H1 (cell line): Measurements from ENCODE around the gene FTL. TPM values are rescaled to one million over a fixed set of nuclear protein-coding genes. Genes with fewer than 3 reads are reported as not detected.

Experiments used
- CTCF ChIA-PET: fragments of 300-600 bp; sonication (Branson Sonifier 250); formaldehyde crosslinking; loops from one replicate; lab custom pipeline; 2021; ENCODE audit not compliant: partially characterized antibody; lab: Charles Lee
- POLR2A ChIA-PET: fragments of 300-600 bp; sonication (Branson Sonifier 250); formaldehyde crosslinking; loops from one replicate; lab custom pipeline; 2021; ENCODE audit warnings: inconsistent platforms; ENCODE audit not compliant: partially characterized antibody; lab: Charles Lee
- DNase-seq, 2 experiments: peaks; one replicate each; pipeline versions ENCODE4 v3.0.0 to v3.0.0-alpha.2; 2010 to 2022; ENCODE audit warnings: low spot score in 2 of 2, low read depth in 1 of 2, mixed read lengths in 1 of 2
- FAIRE-seq: peaks from 2 replicates; lab custom pipeline; 2011; peaks lifted over from hg19 to GRCh38; lab: Jason Lieb, UNC
- H2AFZ ChIP-seq: 2 replicates; pipeline ENCODE4 v1.8.1; 2012; ENCODE audit warnings: low read length, inconsistent platforms
- H2AK5ac ChIP-seq: 2 replicates; pipeline ENCODE4 v1.6.1; 2013; ENCODE audit warnings: low read depth, low read length
- H2BK120ac ChIP-seq: replicated peaks from 2 replicates; pipeline ENCODE3; 2013; ENCODE audit warnings: low read depth, low read length, inconsistent platforms
- H2BK12ac ChIP-seq: 2 replicates; pipeline ENCODE4 v1.6.1; 2013; ENCODE audit warnings: low read depth, low read length
- H2BK15ac ChIP-seq: 2 replicates; pipeline ENCODE4 v1.6.1; 2013; ENCODE audit warnings: low read length
- H2BK20ac ChIP-seq: 2 replicates; pipeline ENCODE4 v1.6.1; 2013; ENCODE audit warnings: low read length
- H2BK5ac ChIP-seq: 2 replicates; pipeline ENCODE4 v1.6.1; 2013; ENCODE audit warnings: low read depth, low read length
- H3K14ac ChIP-seq: 2 replicates; pipeline ENCODE4 v1.6.1; 2013; ENCODE audit warnings: inconsistent platforms; ENCODE audit not compliant: insufficient read length
- H3K18ac ChIP-seq: 2 replicates; pipeline ENCODE4 v1.6.1; 2013; ENCODE audit warnings: low read length; ENCODE audit errors: extremely low read depth
- H3K23ac ChIP-seq: 2 replicates; pipeline ENCODE4 v1.6.1; 2013; ENCODE audit warnings: inconsistent platforms; ENCODE audit not compliant: insufficient read length
- H3K23me2 ChIP-seq: 2 replicates; pipeline ENCODE4 v1.6.1; 2013; ENCODE audit warnings: low read depth, low read length
- H3K27ac ChIP-seq: 2 replicates; pipeline ENCODE4 v1.6.1; 2011; ENCODE audit warnings: low read depth, low read length, inconsistent platforms
- H3K27me3 ChIP-seq, 4 experiments: replicated peaks in 1 of 4; 1 replicate in 1 of 4; 2 replicates in 3 of 4; pipeline versions ENCODE4 v1.6.1 to v1.8.1; 2011 to 2013; ENCODE audit warnings: low read length in 3 of 4, mild to moderate bottlenecking in 3 of 4, inconsistent platforms in 2 of 4, mixed read lengths in 2 of 4, moderate library complexity in 1 of 4; ENCODE audit not compliant: control insufficient read depth in 3 of 4, insufficient read depth in 3 of 4; ENCODE audit errors: extremely low read depth in 1 of 4
- H3K36me3 ChIP-seq, 4 experiments: 2 replicates each; pipeline versions ENCODE4 v1.6.1 to v1.8.1; 2011 to 2013; ENCODE audit warnings: mild to moderate bottlenecking in 4 of 4, low read length in 3 of 4, moderate library complexity in 2 of 4, control low read depth in 1 of 4, inconsistent platforms in 1 of 4; ENCODE audit not compliant: insufficient read depth in 4 of 4, control insufficient read depth in 2 of 4
- H3K4ac ChIP-seq: replicated peaks from 2 replicates; pipeline ENCODE3; 2013; ENCODE audit warnings: low read length, low read depth, mixed read lengths, inconsistent platforms; ENCODE audit not compliant: insufficient read length
- H3K4me1 ChIP-seq, 4 experiments: replicated peaks in 1 of 4; 1 replicate in 1 of 4; 2 replicates in 3 of 4; pipeline versions ENCODE4 v1.6.1 to v1.8.1; 2011 to 2013; ENCODE audit warnings: low read length in 3 of 4, inconsistent platforms in 2 of 4, mixed read lengths in 1 of 4; ENCODE audit not compliant: insufficient read depth in 4 of 4, control insufficient read depth in 3 of 4
- H3K4me2 ChIP-seq, 2 experiments: 2 replicates each; pipeline versions ENCODE4 v1.6.1 to v1.8.1; 2011 to 2013; ENCODE audit warnings: low read depth in 2 of 2, low read length in 2 of 2, control low read depth in 1 of 2, inconsistent platforms in 1 of 2, mild to moderate bottlenecking in 1 of 2; ENCODE audit not compliant: insufficient read depth in 1 of 2
- H3K4me3 ChIP-seq, 4 experiments: fragments of 200-600, 300-600 bp in 1 of 4; sonication (generic), shearing (Covaris generic), sonication (Bioruptor Twin) in 1 of 4; 2 replicates each; pipeline versions ENCODE4 v1.5.1 to v1.8.1; 2011 to 2016; ENCODE audit warnings: low read length in 4 of 4, low read depth in 3 of 4, control low read depth in 2 of 4, inconsistent platforms in 2 of 4, mild to moderate bottlenecking in 2 of 4, mixed read lengths in 1 of 4, moderate library complexity in 1 of 4; ENCODE audit not compliant: insufficient read depth in 2 of 4; ENCODE audit errors: extremely low read depth in 1 of 4
- H3K56ac ChIP-seq: replicated peaks from 2 replicates; pipeline ENCODE3; 2013; ENCODE audit warnings: low read depth, mild to moderate bottlenecking, mixed read lengths, low read length, inconsistent platforms; ENCODE audit not compliant: insufficient read length
- H3K79me1 ChIP-seq: 2 replicates; pipeline ENCODE4 v1.6.1; 2013; ENCODE audit warnings: low read depth, low read length, control low read depth
- H3K79me2 ChIP-seq, 2 experiments: 2 replicates each; pipeline versions ENCODE4 v1.6.1 to v1.8.1; 2012 to 2013; ENCODE audit warnings: low read length in 2 of 2, mild to moderate bottlenecking in 2 of 2, inconsistent platforms in 1 of 2; ENCODE audit not compliant: insufficient read depth in 2 of 2, control insufficient read depth in 1 of 2
- H3K9ac ChIP-seq, 4 experiments: replicated peaks in 1 of 4; 1 replicate in 1 of 4; 2 replicates in 3 of 4; pipeline versions ENCODE4 v1.6.1 to v1.8.1; 2011 to 2013; ENCODE audit warnings: low read depth in 3 of 4, low read length in 3 of 4, control low read depth in 2 of 4, mild to moderate bottlenecking in 2 of 4, moderate library complexity in 2 of 4, inconsistent platforms in 1 of 4; ENCODE audit errors: extremely low read depth in 1 of 4
- H3K9me3 ChIP-seq, 2 experiments: 2 replicates each; pipeline versions ENCODE4 v1.6.1 to v1.8.1; 2012 to 2013; ENCODE audit warnings: mild to moderate bottlenecking in 2 of 2, moderate library complexity in 2 of 2, control low read depth in 1 of 2, inconsistent platforms in 1 of 2, low read depth in 1 of 2, low read length in 1 of 2, mixed read lengths in 1 of 2; ENCODE audit not compliant: insufficient read depth in 2 of 2
- H4K20me1 ChIP-seq, 2 experiments: replicated peaks in 1 of 2; 2 replicates each; pipeline versions ENCODE3 to v1.8.1; 2011 to 2013; ENCODE audit warnings: inconsistent platforms in 2 of 2, low read length in 2 of 2, mild to moderate bottlenecking in 1 of 2; ENCODE audit not compliant: insufficient read depth in 2 of 2, control insufficient read depth in 1 of 2
- H4K5ac ChIP-seq: 2 replicates; pipeline ENCODE4 v1.6.1; 2013; ENCODE audit warnings: low read length, low read depth, mixed read lengths, inconsistent platforms; ENCODE audit not compliant: insufficient read length
- H4K8ac ChIP-seq: 2 replicates; pipeline ENCODE4 v1.8.0; 2013; ENCODE audit warnings: mild to moderate bottlenecking, moderate library complexity, low read length, inconsistent platforms; ENCODE audit not compliant: insufficient read depth; ENCODE audit errors: extremely low read depth
- H4K91ac ChIP-seq: replicated peaks from 2 replicates; pipeline ENCODE3; 2013; ENCODE audit warnings: low read length, mixed read lengths, inconsistent platforms; ENCODE audit not compliant: insufficient read length
- ASH2L ChIP-seq: fragments of 200-600, 300-600 bp; sonication (generic); IDR thresholded peaks from one replicate; pipeline ENCODE4 v1.7.1; 2017; ENCODE audit warnings: low read length
- BCL11A ChIP-seq, 2 experiments: IDR thresholded peaks; one replicate each; pipeline ENCODE4 v1.6.1; 2011; ENCODE audit warnings: low read depth in 2 of 2, low read length in 2 of 2, mild to moderate bottlenecking in 2 of 2
- CHD1 ChIP-seq: IDR thresholded peaks from 2 replicates; pipeline ENCODE4 v1.6.1; 2012; ENCODE audit warnings: low read depth, low read length, improper control_type of control experiment
- CHD2 ChIP-seq: IDR thresholded peaks from 2 replicates; pipeline ENCODE4 v1.6.1; 2012; ENCODE audit warnings: low read length, improper control_type of control experiment
- EZH2 ChIP-seq: fragments of 200-600 bp; sonication (generic); IDR thresholded peaks from 2 replicates; pipeline ENCODE4 v1.7.1; 2012; ENCODE audit warnings: low read depth, mild to moderate bottlenecking, moderate library complexity, low read length, inconsistent platforms; ENCODE audit not compliant: severe bottlenecking
- NANOG ChIP-seq: IDR thresholded peaks from 2 replicates; pipeline ENCODE4 v1.6.1; 2011; ENCODE audit warnings: low read length, low read depth, mild to moderate bottlenecking, inconsistent platforms; ENCODE audit not compliant: insufficient read depth, poor library complexity, severe bottlenecking
- SP1 ChIP-seq: IDR thresholded peaks from 2 replicates; pipeline ENCODE4 v1.6.1; 2011; ENCODE audit warnings: low read depth, low read length
- SRF ChIP-seq: IDR thresholded peaks from 2 replicates; pipeline ENCODE4 v1.6.1; 2011; ENCODE audit warnings: mild to moderate bottlenecking, low read depth, low read length, moderate library complexity
- TBP ChIP-seq: IDR thresholded peaks from 2 replicates; pipeline ENCODE4 v1.6.1; 2011; ENCODE audit warnings: low read depth, low read length, improper control_type of control experiment
- YY1 ChIP-seq: IDR thresholded peaks from 2 replicates; pipeline ENCODE4 v1.6.1; 2011; ENCODE audit warnings: low read depth, mild to moderate bottlenecking, low read length
- ZNF274 ChIP-seq: IDR thresholded peaks from 2 replicates; pipeline ENCODE4 v1.7.0; 2012; ENCODE audit warnings: low read length, borderline replicate concordance; ENCODE audit errors: extremely low read depth
- WGBS, 2 experiments: shearing (Covaris generic) in 1 of 2; methylation state at CpG; one replicate each; pipeline versions ENCODE4 v1.1.6 to v1.1.7; 2013 to 2015; ENCODE audit warnings: low lambda C conversion rate in 2 of 2, mixed read lengths in 2 of 2, inconsistent platforms in 1 of 2, low coverage in 1 of 2, missing lambda C conversion rate in 1 of 2; ENCODE audit not compliant: insufficient replicate concordance in 2 of 2, insufficient coverage in 1 of 2, insufficient read length in 1 of 2; ENCODE audit errors: extremely low coverage in 1 of 2, missing lambda C conversion rate in 1 of 2; 5-methylcytosine and 5-hydroxymethylcytosine counted together
- polyA plus RNA-seq, 7 experiments: library from polyadenylated mRNA; depleted of rRNA in 3 of 7; stranded (reverse) in 5 of 7; unstranded in 2 of 7; fragments of >200 nt in 5 of 7; fragments of 200-250 nt in 2 of 7; gene quantifications; 1 replicate in 5 of 7; 2 replicates in 1 of 7; 4 replicates in 1 of 7; pipeline versions ENCODE4 v1.2.1 to v1.2.3, GENCODE V29; 2011 to 2013; ENCODE audit warnings: missing spikeins in 2 of 7, mixed read lengths in 2 of 7
- total RNA-seq: library from RNA; stranded (reverse); fragmentation: NEBNext Ultra II Directional; extraction: Animal tissue kit (Norgen Biotek cat#: 25700); gene quantifications from 2 replicates; pipeline ENCODE4 v1.2.1, GENCODE V29; 2021
- TF ChIP-seq, protein P1 (sequence below): IDR thresholded peaks from 2 replicates; pipeline ENCODE4 v1.6.1; 2012; ENCODE audit warnings: low read length, inconsistent platforms

The FTL gene
- total and polyA plus RNA-seq, 2 of the 8 experiments (the other 6 are each of a cell fraction or from before 2014, with no cell fraction given) = 1,751 to 2,427 TPM

GRCh38 chr19:48989701-48990291 is 24.7 kb downstream of the FTL start:
- Histone ChIP-seq H3K23ac (no peak overlapping the region), H3K9me3 (no peaks in the 10 kb centered on the region), H3K9ac (no peak overlapping the region), H3K18ac (no peak overlapping the region), H2BK120ac (no peak overlapping the region), H2BK12ac (no peak overlapping the region), H3K4me2 (no peak overlapping the region; a peak in 1 of 4 replicates), H3K14ac (no peak overlapping the region), H3K23me2 (peaks cover 8% of the 10 kb centered on the region; the same call in 1 of the 2 replicates), H3K79me1 (peaks cover 8% of the 10 kb centered on the region), H4K5ac (no peak overlapping the region), H3K36me3 (peaks cover 3 to 21% (median 9%) of the 10 kb centered on the region in 4 experiments; a peak in 5 of 8 replicates), H3K56ac (no peak overlapping the region), H2BK15ac (no peak overlapping the region), H3K79me2 (peaks cover 5 to 15% of the 10 kb centered on the region in 2 experiments; a peak in 3 of 4 replicates), H3K4me1 (peaks cover 0 to 3% (median 0%) of the 10 kb centered on the region in 4 experiments; a peak in 2 of 7 replicates), H2AFZ (no peak overlapping the region), H2AK5ac (no peak overlapping the region), H4K8ac (no peak overlapping the region; the same call in 1 of the 2 replicates), H3K27me3 (no peaks in the 10 kb centered on the region), H4K91ac (no peak overlapping the region), H2BK20ac (no peak overlapping the region), H3K4me3 (no peak overlapping the region), H3K4ac (no peak overlapping the region), H4K20me1 (peaks cover 0 to 10% of the 10 kb centered on the region in 2 experiments), H3K27ac (no peak overlapping the region), H2BK5ac (no peak overlapping the region)
- ChIA-PET CTCF (interaction anchor here (1.1 to 2.9 kb wide), 4 partner anchors 8 to 19 kb away, joined by 3 to 13 read pairs (median 3); no protein-coding TSS in a partner anchor), POLR2A (interaction anchor here (0.6 kb wide), 1 partner anchor 26 kb away, joined by 3 read pairs; no protein-coding TSS in a partner anchor)
- WGBS, 2 experiments = 92% methylated on average over 14 of the region's 17 CpGs; no CpG with 5 or more reads in 1 of the 2 experiments
- no peak for FAIRE-seq
- DNase-seq = no peak
- no peak for TF ChIP-seq SP1
- no peak for TF ChIP-seq TBP
- TF ChIP-seq ASH2L = no peak
- TF ChIP-seq, protein P1, sequence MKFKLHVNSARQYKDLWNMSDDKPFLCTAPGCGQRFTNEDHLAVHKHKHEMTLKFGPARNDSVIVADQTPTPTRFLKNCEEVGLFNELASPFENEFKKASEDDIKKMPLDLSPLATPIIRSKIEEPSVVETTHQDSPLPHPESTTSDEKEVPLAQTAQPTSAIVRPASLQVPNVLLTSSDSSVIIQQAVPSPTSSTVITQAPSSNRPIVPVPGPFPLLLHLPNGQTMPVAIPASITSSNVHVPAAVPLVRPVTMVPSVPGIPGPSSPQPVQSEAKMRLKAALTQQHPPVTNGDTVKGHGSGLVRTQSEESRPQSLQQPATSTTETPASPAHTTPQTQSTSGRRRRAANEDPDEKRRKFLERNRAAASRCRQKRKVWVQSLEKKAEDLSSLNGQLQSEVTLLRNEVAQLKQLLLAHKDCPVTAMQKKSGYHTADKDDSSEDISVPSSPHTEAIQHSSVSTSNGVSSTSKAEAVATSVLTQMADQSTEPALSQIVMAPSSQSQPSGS = no peak
- no peak for TF ChIP-seq EZH2
- TF ChIP-seq SRF = no peak
- no peak for TF ChIP-seq YY1
- TF ChIP-seq CHD2 = no peak
- no peak for TF ChIP-seq CHD1
- no peak for TF ChIP-seq NANOG
- TF ChIP-seq ZNF274 = no peak
- no peak for TF ChIP-seq BCL11A (IDR thresholded peaks at IDR 0.05; ENCODE audit: low read depth in 2 of 2, low read length in 2 of 2)
